SH-SY5Y (cell line): ENCODE measurements around the gene PFDN2.

Experiments
- GATA2 ChIP-seq: IDR thresholded peaks from 2 replicates; pipeline ENCODE4 v1.6.1; 2011; ENCODE audit warnings: mild to moderate bottlenecking, low read depth, low read length
- GATA3 ChIP-seq: IDR thresholded peaks from 2 replicates; pipeline ENCODE4 v1.6.1; 2011; ENCODE audit warnings: low read depth, mild to moderate bottlenecking, low read length, moderate library complexity

Gene PFDN2

DNA sequence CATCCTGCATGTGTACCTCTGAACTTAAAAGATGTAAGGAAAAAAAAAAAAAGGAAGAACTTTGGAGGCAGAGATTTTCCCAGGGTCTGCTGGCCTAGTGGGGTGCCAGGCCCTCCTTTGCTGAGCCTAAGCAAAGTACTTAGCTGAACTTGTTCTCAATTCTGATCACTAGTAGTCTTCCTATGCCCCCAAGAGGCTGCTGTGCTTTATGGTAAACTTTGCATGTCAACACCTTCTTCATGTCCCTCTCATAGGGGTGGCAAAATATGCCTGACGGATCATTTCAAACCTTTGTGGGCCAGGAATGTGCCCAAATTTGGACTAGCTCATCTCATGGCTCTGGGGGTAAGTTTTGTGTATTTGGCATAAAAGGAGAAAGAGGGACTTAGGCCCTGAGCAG, 40.0 kb upstream of the PFDN2 start:
- TF ChIP-seq GATA3, result no peak
- no peak for TF ChIP-seq GATA2

DNA sequence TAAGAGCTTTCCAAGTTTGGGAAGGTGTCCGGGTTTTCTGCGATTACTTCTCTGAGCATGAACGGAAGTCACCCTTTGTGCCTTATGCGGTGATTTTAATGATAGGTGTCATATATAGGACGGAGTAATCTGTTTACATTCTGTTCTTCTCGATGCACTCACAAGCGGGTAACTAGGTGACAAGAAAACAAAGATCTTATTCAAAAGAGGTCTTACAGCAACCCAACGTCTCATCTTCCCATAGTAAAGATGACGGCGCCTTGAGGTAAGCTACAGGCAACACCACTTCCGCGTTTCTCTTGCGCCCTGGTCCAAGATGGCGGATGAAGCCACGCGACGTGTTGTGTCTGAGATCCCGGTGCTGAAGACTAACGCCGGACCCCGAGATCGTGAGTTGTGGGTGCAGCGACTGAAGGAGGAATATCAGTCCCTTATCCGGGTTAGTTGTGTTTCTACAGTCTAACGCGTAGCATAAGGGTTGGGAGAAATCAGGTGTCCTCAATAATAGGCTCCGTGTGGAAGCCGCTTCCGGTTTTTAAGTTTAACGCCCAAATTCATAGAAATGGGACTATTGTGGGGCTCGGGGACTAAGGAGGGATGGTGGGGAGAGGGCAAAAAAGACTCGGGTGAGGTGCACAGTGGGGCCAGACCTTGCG, 36.0 kb upstream of the PFDN2 start, which contains the start of gene UFC1:
TSS of gene UFC1 (plus strand) at position 297 of the 656 bp plus-strand sequence. CDS start at position 317, 20 bp downstream.
- TF ChIP-seq GATA2 (no peak), GATA3 (no peak)

DNA sequence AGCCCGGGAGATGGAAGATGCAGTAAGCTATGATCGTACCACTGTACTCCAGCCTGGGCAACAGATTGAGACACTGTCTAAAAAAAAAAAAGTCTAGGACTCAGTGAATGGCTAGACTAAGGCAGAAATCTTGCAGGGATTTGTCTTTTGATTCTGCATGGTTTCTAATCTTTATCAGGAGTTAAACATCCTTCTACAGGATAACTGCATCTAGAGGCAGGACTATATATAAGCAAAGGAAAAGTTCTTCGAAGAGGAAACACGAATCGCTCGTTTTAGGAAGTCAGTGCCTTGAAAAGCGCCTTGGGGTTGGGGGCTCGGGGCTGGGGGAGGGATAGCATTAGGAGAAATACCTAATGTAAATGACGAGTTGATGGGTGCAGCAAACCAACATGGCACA, 35.3 kb upstream of the PFDN2 start:
- TF ChIP-seq GATA2 (no peak), GATA3 (no peak)

DNA sequence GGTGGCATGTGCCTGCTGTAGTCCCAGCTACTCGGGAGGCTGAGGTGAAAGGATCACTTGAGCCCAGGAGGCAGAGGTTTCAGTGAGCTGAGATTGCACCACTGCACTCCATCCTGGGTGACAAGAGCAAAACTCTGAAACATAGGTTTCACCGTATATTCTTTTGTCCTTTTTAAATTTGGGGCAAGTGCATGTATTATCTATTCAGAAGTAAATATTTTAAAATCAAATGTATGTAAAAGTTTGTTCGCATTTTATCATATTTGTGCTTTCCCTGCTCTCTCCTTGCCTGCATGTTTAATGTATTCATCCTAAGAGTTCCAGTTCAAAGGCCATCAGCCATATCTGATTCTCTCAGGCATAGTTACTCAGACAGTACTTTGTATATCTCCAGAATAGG, 28.0 kb upstream of the PFDN2 start:
- TF ChIP-seq GATA2 (no peak), GATA3 (no peak)

DNA sequence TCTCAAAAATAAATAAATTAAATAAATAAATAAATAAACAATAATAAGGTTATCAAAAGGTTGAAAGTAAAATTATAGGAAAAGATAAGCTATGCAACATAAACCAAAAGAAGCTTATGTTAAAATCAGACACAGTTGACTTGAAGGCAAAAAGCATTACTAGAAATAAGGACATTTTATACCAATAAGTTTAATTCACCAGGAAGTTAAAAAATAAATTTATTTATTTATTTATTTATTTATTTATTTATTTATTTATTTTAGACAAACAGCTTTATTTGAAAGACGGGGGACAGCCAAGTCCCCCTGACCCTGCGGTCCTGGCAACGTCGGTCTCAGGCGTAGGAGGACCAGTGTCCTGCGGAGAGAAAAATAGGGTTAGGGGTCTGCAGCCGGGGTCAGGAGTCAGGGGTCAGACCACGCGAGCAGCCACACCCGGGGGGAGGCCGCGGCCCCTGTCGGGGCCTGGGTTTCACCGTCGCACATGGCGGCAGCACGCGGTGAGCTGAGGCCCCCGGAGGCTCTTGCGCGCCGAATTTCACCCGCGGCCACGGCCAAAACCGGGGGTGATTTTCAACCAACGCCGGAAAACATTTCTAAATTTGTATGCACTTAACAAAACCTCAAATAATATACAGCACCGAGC, 23.0 kb upstream of the PFDN2 start:
- no peak for TF ChIP-seq GATA3

DNA sequence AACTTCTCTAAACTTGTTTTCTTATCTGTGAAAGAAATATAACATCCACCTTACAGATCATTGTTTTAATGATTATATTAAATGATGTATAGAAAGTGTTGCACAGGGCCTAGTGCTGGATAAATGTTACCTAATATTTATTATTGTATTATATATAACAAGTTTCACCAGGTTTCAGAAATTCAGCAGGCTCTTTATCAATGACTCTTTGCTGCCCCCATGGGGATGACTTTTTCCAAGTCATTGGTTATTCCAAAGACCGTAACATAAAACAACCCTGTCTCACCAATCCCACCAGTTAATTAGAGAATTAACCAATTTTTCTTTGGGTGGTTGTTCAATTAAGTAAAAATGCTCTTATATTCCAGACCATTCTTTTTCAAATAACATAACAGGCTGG, 21.9 kb upstream of the PFDN2 start:
- TF ChIP-seq GATA3 (no peak), GATA2 (no peak)

DNA sequence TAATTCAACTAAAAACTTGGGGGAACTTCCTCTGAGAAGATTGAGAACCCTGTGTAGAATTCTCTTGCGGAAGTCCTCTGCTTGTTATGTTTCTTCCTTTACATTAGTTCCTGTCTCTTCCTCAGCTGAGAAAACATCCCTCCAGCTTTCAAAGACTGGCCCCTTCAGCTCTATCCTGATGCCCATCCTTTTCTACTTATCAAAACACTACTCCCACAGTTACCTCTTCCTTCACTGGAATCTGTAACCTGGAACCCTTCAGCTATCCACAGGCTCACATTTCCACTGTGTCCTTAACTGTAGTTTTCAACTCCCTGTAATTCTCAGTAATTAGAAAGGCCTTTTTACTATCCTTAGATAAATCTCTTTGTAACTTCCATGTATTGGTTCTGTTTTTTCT, 20.6 kb upstream of the PFDN2 start:
- TF ChIP-seq GATA3 (no peak), GATA2 (no peak)

DNA sequence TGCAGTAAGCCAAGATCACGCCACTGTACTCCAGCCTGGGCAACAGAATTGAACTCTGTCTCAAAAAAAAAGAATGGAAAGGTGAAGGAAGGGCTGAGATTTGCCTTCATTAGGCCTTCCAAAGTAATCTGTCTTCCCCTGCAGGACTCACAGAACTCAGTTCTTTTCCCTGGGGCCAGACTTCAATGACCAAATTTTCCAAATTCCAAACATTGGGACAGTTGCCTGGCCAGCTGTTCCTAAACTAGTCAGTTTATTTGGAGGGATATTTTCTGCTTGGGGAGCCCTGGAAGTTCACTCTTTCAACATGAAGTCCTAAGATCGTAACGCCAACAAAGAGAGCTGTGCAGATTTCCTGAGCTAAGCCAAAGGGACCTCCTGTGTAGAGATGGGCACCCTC, 20.0 kb upstream of the PFDN2 start:
- TF ChIP-seq GATA3 (no peak), GATA2 (no peak)

DNA sequence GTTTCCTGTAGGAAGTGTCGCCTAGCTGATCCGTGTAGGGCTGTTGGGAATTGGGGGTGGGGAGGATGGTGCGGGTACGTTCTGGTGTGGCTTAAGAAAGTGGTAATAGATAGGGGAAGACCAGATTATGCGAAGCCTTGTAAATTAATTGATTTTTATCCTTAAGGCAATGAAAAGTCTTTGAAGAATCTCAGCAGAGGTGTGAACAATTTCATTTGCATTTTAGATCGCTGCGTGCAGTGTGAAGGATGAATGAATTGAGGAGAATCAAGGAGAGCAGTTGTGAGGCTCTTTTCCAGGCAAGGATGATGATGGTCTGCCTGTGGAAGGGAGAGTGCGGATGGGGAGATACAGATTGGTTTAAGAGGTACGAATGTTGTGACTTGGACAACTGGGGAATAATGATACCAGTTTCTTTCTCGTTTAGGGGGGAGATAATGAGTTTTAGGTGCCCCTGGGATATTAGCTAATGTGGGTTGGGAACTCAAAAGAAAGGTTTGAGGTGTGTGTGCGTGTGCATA, 15.4 kb upstream of the PFDN2 start:
- TF ChIP-seq GATA3 (no peak), GATA2 (no peak)

DNA sequence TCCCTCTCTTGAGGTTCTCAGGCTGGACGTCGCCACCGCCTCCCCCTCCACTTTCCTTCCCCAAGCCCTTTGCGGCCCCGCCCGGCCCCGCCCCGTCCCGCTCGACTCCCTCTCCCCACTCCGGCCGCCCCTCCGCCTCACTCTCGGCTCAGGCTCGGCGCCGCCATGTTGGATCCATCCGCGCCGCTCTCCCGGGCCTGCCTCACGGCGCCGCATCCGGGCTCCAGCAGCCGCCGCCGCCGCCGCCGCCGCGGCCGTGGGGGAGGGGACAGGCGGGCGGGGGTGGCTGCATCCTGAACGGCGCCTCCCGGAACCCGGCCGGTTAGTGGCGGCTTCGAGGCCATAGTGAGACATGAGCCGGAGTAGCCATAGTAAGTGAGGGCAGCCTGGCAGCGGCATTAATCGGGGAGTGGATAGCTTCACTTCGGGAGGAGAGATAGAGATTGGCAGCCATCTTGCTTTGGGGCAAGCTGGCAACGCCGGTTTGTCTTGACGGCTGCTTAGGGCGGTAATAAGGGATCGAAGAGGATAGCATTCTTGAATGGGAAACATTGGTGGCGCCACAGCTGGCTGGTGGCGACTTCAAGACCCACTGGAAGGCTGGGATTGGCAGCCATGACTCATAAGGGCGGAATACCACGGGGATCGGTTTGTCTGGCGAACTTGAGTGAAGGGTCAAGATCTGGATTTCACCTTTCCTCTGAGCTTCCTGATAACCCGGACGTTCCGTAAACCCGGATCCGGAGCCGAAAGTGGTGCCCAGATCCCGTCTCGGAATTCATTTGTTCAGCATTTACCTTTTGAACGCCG, 14.8 kb upstream of the PFDN2 start, which contains the start of gene DEDD:
TSS of gene DEDD (minus strand) at position 258 of the 810 bp plus-strand sequence. CDS start 8,205 bp downstream, outside the sequence.
- TF ChIP-seq GATA2, result no peak
- no peak for TF ChIP-seq GATA3

DNA sequence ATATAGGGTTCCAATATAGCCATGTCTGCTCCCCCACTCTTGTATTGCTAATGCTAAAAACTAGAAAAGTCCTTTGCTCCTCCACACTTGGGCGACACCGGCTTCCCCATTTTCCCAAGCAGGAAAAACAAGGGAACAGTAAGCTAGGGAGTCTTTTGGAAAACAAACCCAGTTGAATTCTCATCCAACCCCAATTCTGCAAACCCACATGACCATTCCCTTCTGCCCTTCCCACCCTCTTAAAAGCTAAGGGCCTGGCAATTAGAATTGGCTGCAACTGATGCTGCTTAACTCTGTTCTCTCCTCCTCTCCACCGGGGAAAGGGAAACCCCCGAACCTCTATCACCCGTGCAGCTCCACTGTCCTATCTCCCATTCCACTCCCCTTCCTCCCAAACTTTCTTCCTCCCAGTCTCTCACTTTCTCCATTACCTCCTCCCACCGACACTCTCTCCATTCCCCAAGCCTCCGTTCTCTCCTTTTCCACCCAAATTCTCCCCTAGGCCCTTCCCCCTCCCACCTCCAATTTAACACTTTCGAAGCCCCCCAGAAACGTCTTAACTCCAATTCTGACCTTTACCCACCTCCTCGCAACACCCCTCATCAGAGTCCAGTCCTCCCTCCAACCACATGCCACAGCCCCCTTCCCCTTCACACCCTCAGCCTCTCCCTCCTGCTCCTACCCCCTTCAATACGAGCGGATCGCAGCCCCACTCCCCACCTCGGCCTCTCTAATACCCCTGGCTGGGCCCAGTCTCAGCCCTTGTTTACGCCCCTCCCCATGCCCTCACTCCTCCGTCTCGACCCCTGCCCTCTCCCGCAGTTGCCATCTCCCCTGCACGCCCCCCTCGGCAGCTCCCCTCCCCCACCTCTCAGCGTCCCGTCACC, 13.9 kb upstream of the PFDN2 start:
- no peak for TF ChIP-seq GATA3
- TF ChIP-seq GATA2, result no peak

DNA sequence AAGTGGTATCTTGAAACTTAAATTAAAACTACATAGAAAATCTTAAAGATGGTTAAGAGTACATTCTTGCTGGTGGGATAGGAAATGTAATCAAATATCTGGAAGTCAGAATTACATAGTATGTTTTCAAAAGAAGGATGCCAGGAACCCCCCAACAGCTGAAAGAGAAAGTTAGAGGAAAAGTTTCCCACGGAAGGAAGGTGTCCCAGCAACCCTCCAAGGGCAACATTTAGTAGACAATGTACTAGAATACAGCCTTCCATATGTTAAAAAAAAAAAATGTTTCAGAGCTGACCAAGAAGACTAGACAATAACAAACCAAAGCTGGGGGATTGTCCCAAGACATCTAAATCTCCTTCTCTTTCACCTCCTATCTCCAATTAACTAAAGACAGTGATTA, 12.4 kb upstream of the PFDN2 start:
- no peak for TF ChIP-seq GATA2
- no peak for TF ChIP-seq GATA3

DNA sequence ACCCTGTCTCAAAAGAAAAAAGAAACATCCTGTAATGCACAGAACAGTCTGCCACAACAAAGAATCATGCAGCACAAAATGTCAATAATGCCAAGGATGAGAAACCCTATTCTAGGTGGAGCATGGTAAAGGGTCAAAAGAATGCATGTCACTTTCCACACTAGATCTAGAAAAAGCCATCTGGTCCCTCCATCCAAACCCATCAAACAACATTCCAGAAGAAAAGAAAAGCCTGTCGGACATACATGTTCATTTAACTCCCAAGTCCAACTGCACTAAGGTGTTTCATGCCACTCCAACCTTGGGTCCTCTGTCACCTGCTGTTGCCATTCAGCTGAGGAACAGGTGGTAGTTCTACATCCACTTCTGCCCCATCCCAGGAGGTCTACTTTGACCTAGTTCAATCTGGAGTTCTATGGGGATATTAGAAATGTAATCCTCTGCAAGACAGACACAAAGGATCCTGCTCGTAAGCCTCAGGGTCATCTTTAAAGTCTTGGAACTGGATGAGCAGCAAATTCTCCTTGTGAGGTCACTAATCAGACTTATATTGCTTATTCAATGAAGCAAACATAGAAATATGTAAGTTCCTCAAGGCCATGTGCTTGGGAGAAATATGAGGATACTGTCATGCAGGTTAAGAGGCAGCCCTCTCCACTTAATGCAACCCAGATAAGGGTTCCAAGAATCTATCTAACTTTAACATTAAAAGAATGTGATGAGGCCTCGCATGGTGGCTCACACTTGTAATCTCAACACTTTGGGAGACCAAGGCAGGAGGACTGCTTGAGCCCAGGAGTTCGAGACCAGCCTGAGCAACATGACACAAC, 11.0 kb upstream of the PFDN2 start:
- TF ChIP-seq GATA3 (no peak), GATA2 (no peak)
